Bronchial epithelial cell (primary cell): Measurements from ENCODE around the gene MSH3. TPM values are rescaled to one million over a fixed set of nuclear protein-coding genes. Genes with fewer than 3 reads are reported as not detected.

Experiments used
- DNase-seq: peaks from one replicate; pipeline ENCODE4 v3.0.0-alpha.2; 2010; ENCODE audit warnings: low read depth
- FAIRE-seq: peaks from 2 replicates; lab custom pipeline; 2011; peaks lifted over from hg19 to GRCh38; lab: Jason Lieb, UNC
- H3K27me3 ChIP-seq: 2 replicates; pipeline ENCODE4 v1.5.1; 2011; ENCODE audit warnings: low read length; ENCODE audit not compliant: control insufficient read depth, insufficient read depth
- H3K36me3 ChIP-seq: 2 replicates; pipeline ENCODE4 v1.5.1; 2011; ENCODE audit warnings: low read length; ENCODE audit not compliant: control insufficient read depth, insufficient read depth
- H3K4me3 ChIP-seq: 2 replicates; pipeline ENCODE4 v1.5.1; 2011; ENCODE audit warnings: mild to moderate bottlenecking, low read depth, low read length, control low read depth
- CTCF ChIP-seq: IDR thresholded peaks from 2 replicates; pipeline ENCODE4 v1.5.1; 2011; ENCODE audit warnings: mild to moderate bottlenecking, moderate library complexity, low read length, control low read depth, inconsistent platforms; ENCODE audit not compliant: insufficient read depth, severe bottlenecking
- total RNA-seq: library from RNA; depleted of rRNA; stranded (reverse); fragments of >200 nt; gene quantifications from 2 replicates; pipeline ENCODE4 v1.2.1, GENCODE V29; 2014

MSH3 gene
- total RNA-seq, 1 donor from 2014 or later, result 11.8 TPM

GRCh38 chr5:80762573-80762972, 108.1 kb downstream of the MSH3 start:
- no peak for DNase-seq
- Histone ChIP-seq H3K36me3 (no peaks in the 10 kb centered on the region), H3K27me3 (no peaks in the 10 kb centered on the region), H3K4me3 (no peak overlapping the region)
- TF ChIP-seq CTCF, result no peak
- no peak for FAIRE-seq

GRCh38 chr5:80763211-80763610, 108.8 kb downstream of the MSH3 start:
- TF ChIP-seq CTCF, result no peak
- Histone ChIP-seq H3K27me3 (no peaks in the 10 kb centered on the region), H3K36me3 (no peaks in the 10 kb centered on the region), H3K4me3 (no peak overlapping the region)
- FAIRE-seq (no peak), DNase-seq (peak; percentile 34)

GRCh38 chr5:80763873-80764647, 109.6 kb downstream of the MSH3 start:
- no peak overlapping the region for H3K4me3 ChIP-seq
- no peaks in the 10 kb centered on the region for H3K36me3 ChIP-seq
- no peak for TF ChIP-seq CTCF
- FAIRE-seq (no peak), DNase-seq (no peak)
- no peaks in the 10 kb centered on the region for H3K27me3 ChIP-seq

GRCh38 chr5:80764786-80765185, 110.3 kb downstream of the MSH3 start:
- Histone ChIP-seq H3K4me3 (no peak overlapping the region), H3K27me3 (no peaks in the 10 kb centered on the region), H3K36me3 (no peaks in the 10 kb centered on the region)
- no peak for DNase-seq
- no peak for FAIRE-seq
- no peak for TF ChIP-seq CTCF

GRCh38 chr5:80777347-80778287, 123.2 kb downstream of the MSH3 start:
- FAIRE-seq (no peak), DNase-seq (no peak)
- no peaks in the 10 kb centered on the region for H3K27me3 ChIP-seq
- no peak overlapping the region for H3K4me3 ChIP-seq
- no peaks in the 10 kb centered on the region for H3K36me3 ChIP-seq
- no peak for TF ChIP-seq CTCF
